Fibroblast of mammary gland (primary cell): ENCODE results near the gene CST7.

Experiments used
- DNase-seq: peaks from one replicate; pipeline ENCODE4 v3.0.0-alpha.2; 2010; ENCODE audit warnings: low read depth
- H3K4me3 ChIP-seq: 2 replicates; pipeline ENCODE4 v1.5.1; 2011; ENCODE audit warnings: low read depth, mild to moderate bottlenecking, low read length, moderate library complexity; ENCODE audit not compliant: control insufficient read depth
- CTCF ChIP-seq: conservative IDR thresholded peaks from 2 replicates; pipeline ENCODE4 v1.5.1; 2011; ENCODE audit warnings: low read depth, low read length, inconsistent platforms; ENCODE audit not compliant: control insufficient read depth, insufficient read depth

The CST7 gene

GRCh38 chr20:24953621-24954133 lies 4.6 kb downstream of the CST7 start:
- no peak for TF ChIP-seq CTCF
- H3K4me3 ChIP-seq = no peak overlapping the region
- DNase-seq = no peak

- DNase-seq = no peak
- no peak for TF ChIP-seq CTCF
- no peak overlapping the region for H3K4me3 ChIP-seq
These were observed 5.1 kb downstream of the CST7 start for GRCh38 chr20:24954151-24954550.

GRCh38 chr20:24954566-24954965 lies 5.5 kb downstream of the CST7 start:
- H3K4me3 ChIP-seq = no peak overlapping the region
- TF ChIP-seq CTCF = no peak
- DNase-seq = no peak

GRCh38 chr20:24955045-24955444 lies 6.0 kb downstream of the CST7 start:
- H3K4me3 ChIP-seq = no peak overlapping the region
- no peak for DNase-seq
- no peak for TF ChIP-seq CTCF

GRCh38 chr20:24956001-24956841 lies 7.2 kb downstream of the CST7 start:
- no peak for DNase-seq
- no peak overlapping the region for H3K4me3 ChIP-seq
- TF ChIP-seq CTCF = no peak

- TF ChIP-seq CTCF = no peak
- no peak overlapping the region for H3K4me3 ChIP-seq
These were observed 8.4 kb downstream of the CST7 start for GRCh38 chr20:24957326-24958016.

More at GRCh38 chr20:24957326-24958016, 8.4 kb downstream of the CST7 start:
- no peak for DNase-seq
